Stomach (tissue), 4 donors: ENCODE data around the gene AGAP2.

Experiments
- POLR2A ChIP-seq, 4 donors: fragments of 450-650 bp; IDR thresholded peaks; one replicate each; pipeline ENCODE4 v1.6.1; 2016; ENCODE audit warnings: antibody characterized with exemption in 4 of 4, control low read depth in 2 of 4, mild to moderate bottlenecking in 1 of 4, moderate library complexity in 1 of 4
- POLR2AphosphoS5 ChIP-seq, 3 donors: sonication (generic); formaldehyde crosslinking; IDR thresholded peaks; one replicate each; pipeline ENCODE4 v1.6.1; 2016; ENCODE audit warnings: antibody characterized with exemption in 3 of 3
- TF ChIP-seq, protein P1 (sequence below), 7 experiments: fragments of 450-650 bp in 4 of 7; fragments of 200-600 bp in 3 of 7; sonication (generic) in 3 of 7; IDR thresholded peaks; one replicate each; pipeline ENCODE4 v1.5.1; 2016 to 2019; ENCODE audit warnings: antibody characterized with exemption in 7 of 7, control low read depth in 2 of 7, mild to moderate bottlenecking in 1 of 7

DNA sequence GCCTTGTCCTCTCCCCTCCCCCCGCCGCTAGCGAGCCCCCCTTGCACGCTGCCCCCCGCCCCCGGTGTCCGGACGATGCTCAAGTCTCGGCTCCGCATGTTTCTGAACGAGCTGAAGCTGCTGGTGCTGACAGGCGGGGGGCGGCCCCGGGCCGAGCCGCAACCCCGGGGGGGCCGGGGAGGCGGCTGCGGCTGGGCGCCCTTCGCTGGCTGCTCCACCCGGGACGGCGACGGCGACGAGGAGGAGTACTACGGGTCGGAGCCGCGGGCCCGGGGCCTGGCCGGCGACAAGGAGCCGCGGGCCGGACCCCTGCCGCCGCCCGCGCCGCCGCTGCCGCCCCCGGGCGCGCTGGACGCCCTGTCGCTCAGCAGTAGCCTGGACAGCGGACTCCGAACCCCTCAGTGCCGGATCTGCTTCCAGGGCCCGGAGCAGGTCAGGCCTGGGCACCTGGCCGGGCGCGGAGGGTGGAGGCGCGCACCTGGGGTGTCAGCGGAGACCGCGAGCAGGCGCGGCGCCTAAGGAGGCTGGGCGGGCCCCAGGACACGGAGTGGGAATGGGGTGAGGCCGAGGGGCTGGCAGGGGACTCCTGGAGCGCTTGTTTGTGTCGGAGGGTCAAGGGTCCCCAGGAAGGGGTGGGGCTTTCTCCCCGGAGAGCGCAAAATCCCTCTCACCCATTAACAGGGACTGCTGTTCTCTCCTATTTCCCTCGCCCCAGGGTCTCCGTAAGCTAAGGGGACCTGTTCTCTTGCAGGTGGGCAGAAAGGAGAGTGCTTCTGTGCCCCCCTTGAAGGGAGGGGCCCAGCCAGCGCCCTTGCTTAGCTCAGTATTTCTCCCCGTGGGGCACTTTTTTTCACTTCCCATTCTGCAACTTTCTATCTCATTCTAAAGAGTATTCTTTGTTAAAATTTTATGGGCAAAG is 17.2 kb upstream of the AGAP2 start:
- TF ChIP-seq, protein P1, sequence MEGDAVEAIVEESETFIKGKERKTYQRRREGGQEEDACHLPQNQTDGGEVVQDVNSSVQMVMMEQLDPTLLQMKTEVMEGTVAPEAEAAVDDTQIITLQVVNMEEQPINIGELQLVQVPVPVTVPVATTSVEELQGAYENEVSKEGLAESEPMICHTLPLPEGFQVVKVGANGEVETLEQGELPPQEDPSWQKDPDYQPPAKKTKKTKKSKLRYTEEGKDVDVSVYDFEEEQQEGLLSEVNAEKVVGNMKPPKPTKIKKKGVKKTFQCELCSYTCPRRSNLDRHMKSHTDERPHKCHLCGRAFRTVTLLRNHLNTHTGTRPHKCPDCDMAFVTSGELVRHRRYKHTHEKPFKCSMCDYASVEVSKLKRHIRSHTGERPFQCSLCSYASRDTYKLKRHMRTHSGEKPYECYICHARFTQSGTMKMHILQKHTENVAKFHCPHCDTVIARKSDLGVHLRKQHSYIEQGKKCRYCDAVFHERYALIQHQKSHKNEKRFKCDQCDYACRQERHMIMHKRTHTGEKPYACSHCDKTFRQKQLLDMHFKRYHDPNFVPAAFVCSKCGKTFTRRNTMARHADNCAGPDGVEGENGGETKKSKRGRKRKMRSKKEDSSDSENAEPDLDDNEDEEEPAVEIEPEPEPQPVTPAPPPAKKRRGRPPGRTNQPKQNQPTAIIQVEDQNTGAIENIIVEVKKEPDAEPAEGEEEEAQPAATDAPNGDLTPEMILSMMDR (IDR thresholded peaks at IDR 0.05), result no peak
- no peak for TF ChIP-seq POLR2A (IDR thresholded peaks at IDR 0.05)
- peak in 1 of 3 donors; percentile 20 for TF ChIP-seq POLR2AphosphoS5 (IDR thresholded peaks at IDR 0.05)
